Right renal cortex interstitium (tissue), 3 donors: ENCODE data around the gene RAB12. TPM values are rescaled to one million over a fixed set of nuclear protein-coding genes. Genes with fewer than 3 reads are reported as not detected.

Experiments used
- DNase-seq, 3 donors: peaks; one replicate each; pipeline ENCODE4 v3.0.0-alpha.2; 2013; ENCODE audit warnings: low read depth in 3 of 3, low spot score in 2 of 3
- polyA plus RNA-seq, 3 donors: library from polyadenylated mRNA; unstranded; fragments of 120-200 nt; gene quantifications; one replicate each; pipeline ENCODE4 v1.2.1, GENCODE V29; 2013; ENCODE audit not compliant: insufficient read length in 3 of 3

Gene RAB12
- polyA plus RNA-seq, 3 donors, result 45.3 to 49.5 (median 47.3) TPM

DNA sequence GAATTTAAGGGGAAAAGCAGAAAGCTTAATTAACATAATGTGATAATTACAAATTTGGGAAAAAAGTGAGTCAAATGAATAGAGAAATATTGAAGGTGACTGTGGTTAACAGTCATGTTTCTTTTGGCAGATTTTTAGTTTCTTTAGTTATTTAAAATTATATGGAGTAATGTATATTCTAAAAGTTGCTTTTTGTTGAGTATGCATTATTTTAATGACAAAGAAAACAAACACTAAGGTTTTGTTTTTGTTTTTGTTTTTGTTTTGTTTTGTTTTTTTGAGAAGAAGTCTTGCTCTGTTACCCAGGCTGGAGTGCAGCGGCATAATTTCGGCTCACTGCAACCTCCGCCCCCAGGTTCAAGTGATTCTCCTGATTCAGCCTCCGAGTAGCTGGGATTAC is 65.8 kb downstream of the RAB12 start:
- no peak for DNase-seq

DNA sequence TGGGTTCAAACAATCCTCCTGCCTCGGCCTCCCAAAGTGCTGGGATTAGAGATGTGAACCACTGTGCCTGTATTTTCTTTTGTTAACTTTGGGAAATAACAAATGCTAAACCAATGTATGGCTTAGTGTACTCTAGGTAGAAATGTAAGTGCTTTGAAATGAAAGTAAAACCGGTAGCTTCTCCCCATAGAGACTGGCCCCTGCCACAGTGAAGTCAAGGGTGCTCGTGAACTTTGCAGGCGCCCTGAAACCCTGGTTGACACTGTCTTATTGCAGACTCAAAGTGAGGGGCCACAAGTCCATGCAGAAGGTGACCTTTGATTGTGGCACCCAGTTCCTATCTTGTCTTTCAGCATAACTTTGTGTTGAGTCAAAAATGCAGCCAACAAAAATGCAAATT is 72.0 kb downstream of the RAB12 start:
- no peak for DNase-seq

DNA sequence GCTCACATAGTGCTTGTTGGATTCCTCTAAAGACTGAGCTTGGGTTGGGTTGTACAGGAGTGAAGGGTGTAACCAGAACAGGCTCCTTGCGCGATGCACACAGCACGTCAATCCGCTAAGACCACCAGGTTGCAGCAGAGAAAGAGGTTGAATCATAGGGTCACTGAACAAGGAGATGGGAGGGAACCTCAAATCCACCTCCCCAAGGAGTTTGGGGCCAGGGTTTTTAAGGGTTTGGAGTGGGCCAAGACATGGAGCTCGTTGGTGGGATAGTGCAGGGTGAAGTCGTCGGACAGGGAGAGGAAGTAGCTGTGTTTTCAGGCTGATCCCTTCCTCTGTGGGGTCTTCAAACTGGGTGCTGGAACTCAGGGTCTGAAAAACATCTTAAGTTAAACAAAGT is 75.3 kb downstream of the RAB12 start:
- DNase-seq, result no peak

DNA sequence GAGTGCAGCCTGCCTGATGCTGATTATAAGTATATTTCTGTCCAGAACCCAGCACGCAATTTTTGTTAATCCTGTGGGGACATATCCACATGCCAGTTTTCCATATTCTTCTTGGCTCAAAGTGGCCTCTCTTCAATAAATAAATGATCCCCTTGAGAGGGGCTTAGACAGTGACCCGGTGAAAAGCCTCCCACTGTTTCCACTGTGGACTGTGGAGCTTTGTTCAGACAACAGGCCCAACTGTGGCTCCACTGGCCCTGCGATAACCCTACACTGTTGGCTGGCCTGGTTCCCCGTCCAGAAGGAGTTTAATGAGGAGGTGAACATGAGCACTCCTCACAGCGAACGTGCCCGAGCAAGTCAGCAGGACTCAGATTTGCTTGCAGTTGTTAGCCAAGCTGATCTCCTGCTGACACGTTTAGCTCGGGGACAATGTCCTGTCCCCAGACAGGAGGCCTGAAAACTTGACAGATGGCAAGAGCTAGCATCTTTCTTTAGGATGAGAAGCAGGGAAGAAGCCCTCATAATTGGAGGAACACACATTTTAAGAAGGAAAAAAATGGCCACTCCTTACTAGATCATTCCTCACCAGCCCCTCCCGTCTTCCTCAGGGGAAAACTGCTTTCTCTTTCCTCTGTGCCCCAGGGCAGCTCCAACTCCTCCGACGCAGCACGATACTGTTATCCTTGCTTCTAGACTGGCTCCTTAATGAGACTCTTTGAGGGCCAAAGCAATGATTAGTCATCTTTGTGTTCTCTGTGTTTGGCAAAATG is 76.1 kb downstream of the RAB12 start:
- no peak for DNase-seq

DNA sequence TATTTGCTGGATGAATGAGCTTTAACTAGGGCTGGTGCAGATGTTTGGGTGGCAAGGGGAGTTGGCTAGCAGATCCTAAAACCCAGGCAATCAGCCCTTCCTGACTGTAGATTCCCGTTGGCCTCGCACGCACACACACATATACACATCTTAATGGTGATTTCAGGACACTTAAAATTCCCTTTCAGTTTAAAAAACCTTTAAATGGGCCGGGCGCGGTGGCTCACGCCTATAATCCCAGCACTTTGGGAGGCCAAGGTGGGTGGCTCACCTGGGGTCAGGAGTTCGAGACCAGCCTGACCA is 76.6 kb downstream of the RAB12 start:
- no peak for DNase-seq

DNA sequence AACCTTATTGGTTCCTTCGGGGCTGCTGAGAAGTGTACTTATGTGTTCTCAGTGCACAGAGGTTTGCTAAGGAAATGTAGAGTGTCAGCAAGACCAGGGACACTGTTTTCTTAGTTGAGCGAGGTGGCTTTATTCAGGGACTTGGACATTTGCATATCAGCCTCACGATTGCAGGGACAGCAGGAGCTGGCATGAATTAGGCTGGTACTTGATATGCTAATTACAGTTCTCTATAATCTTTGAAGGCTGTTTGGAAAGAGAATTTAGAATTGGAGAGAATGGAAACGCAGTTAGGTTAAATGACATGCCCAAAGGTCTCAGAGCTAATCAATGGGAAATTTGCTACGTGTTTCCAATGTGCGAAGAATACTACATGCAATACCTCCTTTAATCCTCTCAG is 77.4 kb downstream of the RAB12 start:
- no peak for DNase-seq

DNA sequence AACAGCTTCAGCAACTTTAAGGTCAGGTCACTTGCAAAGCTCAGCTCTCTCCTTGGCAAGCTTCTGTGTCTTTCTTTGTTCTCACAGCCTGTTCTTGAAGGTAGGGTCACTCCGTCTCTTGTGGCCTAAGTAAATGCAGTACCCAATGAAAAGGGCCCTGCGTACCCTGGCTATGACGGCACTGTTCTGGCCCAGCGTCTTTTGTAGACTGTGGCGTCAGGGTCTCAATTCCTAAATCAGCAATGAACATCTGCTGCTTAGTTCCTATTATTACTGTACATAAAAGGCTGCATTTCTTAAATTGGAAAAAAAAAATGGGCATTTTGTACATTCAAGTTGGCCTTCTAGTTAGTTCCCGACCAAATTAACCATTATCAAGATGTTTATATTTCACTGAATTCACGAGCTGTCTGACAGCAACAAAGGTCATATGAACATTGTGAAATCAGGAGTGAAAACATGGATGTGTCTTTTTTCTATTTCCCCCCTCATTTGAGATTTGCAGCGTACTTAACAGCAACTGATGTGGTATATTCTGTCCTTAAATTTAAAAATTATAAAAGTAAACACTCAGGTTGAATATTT is 79.1 kb downstream of the RAB12 start:
- DNase-seq, result no peak

DNA sequence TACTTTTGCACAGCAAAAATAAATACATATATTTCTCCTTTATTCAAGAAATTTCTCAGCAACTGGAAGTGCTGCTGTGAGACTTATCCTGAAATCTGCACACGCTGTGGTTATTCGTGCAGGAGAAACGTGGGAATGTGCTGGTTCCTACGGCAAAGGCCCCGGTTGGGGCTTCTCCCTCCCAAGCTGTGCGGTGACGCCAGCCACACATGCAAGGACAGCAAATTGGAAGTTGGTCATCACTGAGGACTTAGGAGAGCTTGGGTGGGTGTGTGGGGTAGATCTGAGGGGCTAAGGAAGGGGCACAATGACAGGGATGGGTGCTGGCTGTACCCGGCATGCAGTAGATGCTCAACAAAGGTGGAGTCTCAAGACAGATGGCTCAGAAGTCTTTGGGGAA is 79.6 kb downstream of the RAB12 start:
- no peak for DNase-seq

Other genes with a start within 250 kb of the RAB12 start
- gene MTCL1, start 96.1 kb downstream of the RAB12 start, polyA plus RNA-seq, result 10 to 100 TPM; 16.4 to 18.9 (median 18.9) TPM